NCI-H2227 (cell line): Measurements from ENCODE around the gene OSBP2.

Source experiments
- DNase-seq: peaks from one replicate; lab custom pipeline; 2025; ENCODE audit not compliant: unreplicated experiment; lab: John Stamatoyannopoulos, UW

OSBP2 gene

GRCh38 chr22:30930228-30930627 is 235.6 kb downstream of the OSBP2 start:
- no peak for DNase-seq

- no peak for DNase-seq
These were observed 237.0 kb downstream of the OSBP2 start for GRCh38 chr22:30931541-30932300.

- DNase-seq, result no peak
These were observed 238.0 kb downstream of the OSBP2 start for GRCh38 chr22:30932661-30933060.

- no peak for DNase-seq
These were observed 238.8 kb downstream of the OSBP2 start for GRCh38 chr22:30933457-30933856.

- no peak for DNase-seq
These were observed 239.4 kb downstream of the OSBP2 start for GRCh38 chr22:30934053-30934452.

- no peak for DNase-seq
These were observed 246.2 kb downstream of the OSBP2 start for GRCh38 chr22:30940685-30941362.

- no peak for DNase-seq
These were observed 246.7 kb downstream of the OSBP2 start for GRCh38 chr22:30941363-30941740.

GRCh38 chr22:30943368-30943767 is 248.7 kb downstream of the OSBP2 start:
- DNase-seq, result no peak

GRCh38 chr22:30944986-30945385 is 250.3 kb downstream of the OSBP2 start:
- no peak for DNase-seq

- no peak for DNase-seq
These were observed 251.0 kb downstream of the OSBP2 start for GRCh38 chr22:30945653-30946052.

GRCh38 chr22:30946354-30946753 is 251.7 kb downstream of the OSBP2 start:
- no peak for DNase-seq

- DNase-seq, result peak; percentile 57
These were observed 252.6 kb downstream of the OSBP2 start for GRCh38 chr22:30947173-30947815.

- DNase-seq, result peak; percentile 29
These were observed 253.3 kb downstream of the OSBP2 start for GRCh38 chr22:30947816-30948454.

- no peak for DNase-seq
These were observed 254.3 kb downstream of the OSBP2 start for GRCh38 chr22:30948930-30949342.

GRCh38 chr22:30949934-30950660 is 255.4 kb downstream of the OSBP2 start:
- no peak for DNase-seq

GRCh38 chr22:30953206-30953605 is 258.5 kb downstream of the OSBP2 start:
- no peak for DNase-seq

GRCh38 chr22:30955153-30955552 is 260.5 kb downstream of the OSBP2 start:
- no peak for DNase-seq
